Testis (tissue), 2 donors: ENCODE results near the gene MAP4K4.

Source experiments
- CTCF ChIP-seq, 3 experiments: fragments of 450-650 bp in 2 of 3; fragments of 200-600 bp in 1 of 3; sonication (generic) in 1 of 3; IDR thresholded peaks; one replicate each; pipeline ENCODE4 v1.5.1; 2016 to 2019; ENCODE audit warnings: antibody characterized with exemption in 3 of 3, mild to moderate bottlenecking in 2 of 3, moderate library complexity in 1 of 3
- POLR2A ChIP-seq: fragments of 450-650 bp; IDR thresholded peaks from one replicate; pipeline ENCODE4 v1.6.1; 2017; ENCODE audit warnings: antibody characterized with exemption, mild to moderate bottlenecking, moderate library complexity

GRCh38 chr2:101820519-101820918 lies 123.0 kb downstream of the MAP4K4 start:
- TF ChIP-seq POLR2A (no peak), CTCF (IDR thresholded peaks at IDR 0.05) (no peak)
